GM18907 (cell line): ENCODE results near the gene SYTL1.
A peak's percentile ranks its signal among the peaks of the same experiment; 100 is the strongest.
"Not testable (repeated sequence)": the region's sequence is repeated elsewhere in the genome, so short reads cannot be mapped to it uniquely, and the experiment has no call there.

Source experiments
- ATAC-seq: cut with Tn5 transposase; IDR thresholded peaks from one replicate; pipeline ENCODE4 v1.9.1; 2021; ENCODE audit warnings: mild to moderate bottlenecking, moderate library complexity; ENCODE audit not compliant: unreplicated experiment

Gene SYTL1

DNA sequence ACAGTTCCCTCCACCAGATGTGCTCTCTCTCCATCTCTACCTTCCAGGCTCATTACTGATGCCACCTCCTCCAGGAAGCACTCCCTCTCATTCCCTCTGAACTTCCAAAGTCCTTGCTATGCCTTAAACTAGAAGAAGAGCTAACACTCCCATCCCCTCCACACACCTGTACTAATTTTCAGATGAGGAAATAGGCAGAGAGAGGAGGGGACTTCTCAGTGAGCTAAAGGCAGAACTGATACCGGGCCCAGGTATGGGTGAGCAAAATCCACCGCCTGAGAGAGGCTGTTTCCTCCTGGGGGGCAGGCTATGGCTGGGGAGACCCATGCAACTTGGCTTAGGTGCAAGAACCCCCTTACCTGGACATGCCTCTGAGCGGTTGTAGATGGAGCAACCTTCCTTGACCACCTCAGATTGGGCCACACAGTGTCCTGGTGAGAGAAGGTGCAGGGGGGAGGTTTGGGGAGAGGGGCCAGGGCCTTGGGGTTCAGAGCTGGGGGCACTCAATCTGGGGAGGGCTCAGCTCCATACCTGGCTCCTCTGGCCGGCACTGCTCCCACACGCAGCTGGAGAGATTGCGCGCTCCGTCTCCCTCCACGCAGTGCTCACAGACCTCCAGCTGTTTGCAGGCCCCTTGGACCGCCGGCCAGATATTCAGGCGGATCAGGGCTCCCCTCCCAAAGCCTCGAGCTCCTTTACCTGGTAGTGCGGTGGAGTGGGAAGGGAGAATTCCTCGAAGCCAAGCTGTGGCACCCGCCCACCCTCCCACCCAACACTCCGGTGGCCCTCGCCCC, 40.3 kb downstream of the SYTL1 start:
- no peak for ATAC-seq

DNA sequence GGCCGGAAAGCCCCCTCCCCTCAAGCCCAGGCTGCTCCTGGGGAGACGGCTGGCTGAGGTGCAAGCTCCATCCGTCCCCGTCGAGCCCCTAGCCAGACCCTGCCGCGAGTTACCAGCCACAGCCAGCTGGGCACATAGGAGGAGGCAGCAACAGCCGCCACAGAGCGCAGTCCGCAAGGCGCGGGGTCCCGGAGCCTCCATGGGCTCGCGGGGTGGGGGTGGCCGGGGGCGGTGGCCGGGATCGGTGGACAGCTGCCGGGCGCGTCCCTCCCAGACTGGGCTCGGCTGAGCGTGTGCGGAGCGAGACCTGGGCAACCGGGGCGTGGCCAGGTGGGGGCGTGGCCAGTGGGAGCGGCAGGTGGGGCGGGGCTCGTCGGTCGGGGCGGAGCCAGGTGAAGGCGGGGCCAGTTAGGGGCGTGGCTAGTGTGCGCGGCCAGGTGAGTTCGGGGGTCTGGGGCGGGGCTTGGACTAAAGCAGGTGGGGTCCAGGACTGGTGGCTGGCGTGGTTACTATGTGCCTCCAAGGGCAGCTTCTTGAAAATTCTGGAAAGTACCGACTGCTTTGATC, 41.3 kb downstream of the SYTL1 start, which contains the start of gene CD164L2:
TSS of gene CD164L2 (minus strand) at position 295 of the 567 bp plus-strand sequence. CDS start at position 201, 94 bp downstream.
- no peak for ATAC-seq

DNA sequence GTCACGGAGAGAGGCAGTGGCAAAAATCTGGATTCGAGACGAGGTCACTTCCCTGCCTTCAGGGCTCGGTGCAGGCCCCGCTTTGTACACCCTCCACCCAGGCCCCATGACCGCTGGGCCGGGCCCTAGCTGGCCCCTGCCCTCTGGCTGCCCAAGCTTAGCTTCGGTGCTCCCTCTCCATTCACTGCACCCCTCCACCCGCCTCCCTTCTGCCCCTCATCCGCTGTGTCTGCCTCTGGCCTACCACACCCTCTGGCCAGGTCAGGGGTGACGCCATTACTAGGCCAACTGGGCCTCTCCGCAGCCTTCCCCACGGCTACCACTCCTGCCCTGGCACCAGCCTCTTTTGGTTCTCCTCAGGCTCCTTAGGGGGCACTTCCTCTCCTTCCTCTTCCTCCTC, 41.8 kb downstream of the SYTL1 start:
- ATAC-seq = no peak

- not testable (repeated sequence) for ATAC-seq
Measured at GRCh38 chr1:27384797-27385196, 43.0 kb downstream of the SYTL1 start.

DNA sequence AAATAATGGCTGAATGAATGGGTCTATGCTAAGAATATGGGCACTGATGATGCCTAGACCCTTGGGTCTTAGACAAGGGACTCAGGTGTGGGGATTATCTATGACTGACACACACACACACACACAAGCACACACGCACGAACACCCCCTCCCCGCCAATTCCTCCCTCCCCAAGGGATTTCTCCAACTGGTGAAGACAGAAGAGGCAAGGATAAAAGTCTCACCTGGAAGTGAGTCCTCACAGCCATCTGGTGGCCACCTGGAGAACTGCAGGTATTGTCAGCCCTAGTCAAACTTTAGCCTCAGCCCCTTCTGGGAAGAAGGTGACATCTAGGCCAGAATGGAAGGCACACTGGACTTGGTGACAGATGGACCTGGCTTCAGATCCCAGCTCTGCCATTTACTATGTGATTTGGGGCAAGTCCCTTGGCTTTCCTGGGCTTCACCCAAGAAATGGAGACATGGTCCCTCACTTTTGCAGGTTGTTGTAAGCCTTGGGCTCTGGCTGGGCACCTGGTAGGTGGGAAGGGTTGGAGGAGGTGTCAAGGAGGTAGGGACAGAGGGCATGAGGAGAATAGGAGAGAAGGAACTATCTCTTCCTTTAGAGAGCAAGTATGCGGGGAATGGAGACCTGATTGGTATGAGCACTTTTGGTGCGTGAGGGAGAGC, 46.6 kb downstream of the SYTL1 start:
- ATAC-seq = no peak

GRCh38 chr1:27391511-27392095, 49.8 kb downstream of the SYTL1 start:
- no peak for ATAC-seq

DNA sequence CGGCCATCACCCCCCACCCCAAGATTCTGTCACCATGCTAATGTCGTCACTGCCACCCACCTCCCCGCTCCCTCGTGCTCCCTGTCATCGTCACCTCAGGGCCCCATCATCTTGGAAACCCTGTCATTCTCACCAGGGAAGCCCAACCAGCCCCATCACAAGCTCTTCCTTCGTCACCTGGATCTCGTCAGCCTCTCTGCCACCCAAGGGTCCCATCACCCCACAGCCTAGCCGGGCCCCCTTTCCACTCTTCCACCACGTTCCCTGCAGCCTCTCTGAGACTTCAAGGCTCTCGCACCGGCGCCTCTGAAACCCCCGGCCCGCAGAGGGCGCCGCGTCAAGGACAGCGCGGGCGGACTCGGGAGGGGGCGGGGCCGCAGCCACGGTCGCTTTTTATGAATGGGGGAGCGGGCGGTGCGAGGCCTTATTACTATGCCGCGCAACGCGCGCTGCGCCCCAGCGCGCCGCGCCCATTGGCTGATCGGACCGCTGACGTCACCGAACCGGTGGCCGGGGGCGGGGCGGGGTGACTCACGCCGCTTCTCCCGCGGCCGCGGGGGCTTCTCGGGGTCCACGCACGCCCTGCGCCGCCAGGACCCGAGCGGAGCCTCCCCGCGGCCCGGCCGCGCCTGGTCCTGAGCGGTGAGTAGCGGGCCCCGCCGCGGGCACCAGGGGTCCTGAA, 50.4 kb downstream of the SYTL1 start, which contains the start of gene GPR3:
TSS of gene GPR3 (plus strand) at position 527 of the 682 bp plus-strand sequence. CDS start 1,177 bp downstream, outside the sequence.
- peak; percentile 69 for ATAC-seq

DNA sequence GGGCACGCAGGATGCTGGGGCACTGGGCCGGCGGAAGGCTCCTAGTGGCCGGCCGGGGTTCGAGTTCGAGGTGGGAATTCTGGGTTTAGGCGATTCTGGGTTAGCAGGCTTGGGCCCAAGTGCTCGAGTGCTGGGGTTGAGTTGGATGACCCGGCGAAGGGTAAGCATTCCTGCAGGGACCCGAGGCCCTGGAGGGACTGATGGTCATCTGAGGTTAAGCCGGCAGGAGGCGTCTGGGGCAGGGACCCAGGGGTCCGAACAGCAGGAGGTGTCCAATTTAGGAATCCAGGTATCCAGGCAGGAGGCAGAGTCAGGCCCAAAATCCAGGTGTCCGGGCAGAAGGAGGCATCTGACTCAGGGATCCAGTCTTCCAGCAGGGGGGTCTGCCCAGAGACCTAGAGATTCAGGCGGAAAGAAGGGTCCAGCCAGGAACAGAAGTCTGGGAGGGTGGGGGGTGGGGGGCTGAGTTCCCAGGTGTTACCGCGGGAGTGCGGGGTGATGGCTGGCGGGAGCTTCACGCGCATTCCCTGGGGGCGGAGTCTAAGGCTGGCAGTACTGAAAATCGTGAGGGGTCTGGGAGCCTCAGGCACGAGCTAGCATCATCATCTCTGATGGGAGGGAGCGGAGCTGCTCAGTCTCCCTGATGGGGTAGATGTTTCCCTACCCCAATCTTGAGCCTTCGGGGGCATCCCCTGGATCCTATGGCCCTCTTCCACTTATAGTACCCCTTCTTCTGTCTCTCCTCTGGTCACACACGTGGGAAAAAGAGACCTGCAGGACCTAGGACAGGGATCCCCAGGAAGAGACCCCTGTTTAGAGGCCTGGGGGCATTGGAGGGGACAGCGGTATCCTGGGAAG, 51.2 kb downstream of the SYTL1 start:
- ATAC-seq = no peak

- ATAC-seq = no peak
Measured at GRCh38 chr1:27393641-27394281, 51.9 kb downstream of the SYTL1 start.

GRCh38 chr1:27394282-27394658, 52.4 kb downstream of the SYTL1 start:
- ATAC-seq = no peak

GRCh38 chr1:27394925-27395324, 53.1 kb downstream of the SYTL1 start:
- ATAC-seq = no peak

DNA sequence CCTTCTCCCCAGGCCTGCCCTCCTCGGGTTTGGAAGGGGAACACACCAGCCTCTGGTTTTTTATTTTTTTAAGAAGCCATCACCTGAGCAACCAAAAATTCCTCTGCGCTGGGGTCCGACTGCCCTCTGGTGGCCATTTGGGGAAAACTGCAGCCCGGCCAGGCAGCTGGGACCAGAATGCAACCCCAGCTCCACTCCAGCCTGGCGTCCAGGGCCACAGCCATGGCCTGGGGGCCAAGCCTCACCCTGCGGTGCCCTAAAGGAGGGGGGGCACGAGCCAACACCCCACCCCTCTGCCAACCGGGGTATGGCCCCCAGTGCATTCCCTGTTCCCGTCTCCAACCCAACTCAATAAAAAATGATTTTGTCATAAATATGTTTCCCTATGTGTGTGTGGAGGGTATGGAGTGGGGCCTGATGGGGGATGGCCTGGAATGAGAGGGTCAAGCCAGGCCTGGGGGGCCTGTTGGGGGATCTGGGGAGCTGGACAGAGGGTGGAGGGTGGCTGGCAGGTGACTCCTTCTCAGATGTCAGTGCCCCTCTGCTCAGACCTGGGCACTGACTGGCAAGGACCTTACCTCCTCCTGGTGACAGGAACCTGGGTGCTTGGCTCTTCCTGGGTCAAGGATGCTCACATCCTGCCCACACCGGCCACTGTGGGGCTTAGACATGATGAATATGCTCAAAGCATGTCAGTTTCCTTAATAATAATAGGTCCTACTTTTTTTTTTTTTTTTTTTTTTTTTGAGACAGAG, 53.8 kb downstream of the SYTL1 start:
- no peak for ATAC-seq

- ATAC-seq = no peak
Measured at GRCh38 chr1:27397110-27397509, 55.3 kb downstream of the SYTL1 start.

DNA sequence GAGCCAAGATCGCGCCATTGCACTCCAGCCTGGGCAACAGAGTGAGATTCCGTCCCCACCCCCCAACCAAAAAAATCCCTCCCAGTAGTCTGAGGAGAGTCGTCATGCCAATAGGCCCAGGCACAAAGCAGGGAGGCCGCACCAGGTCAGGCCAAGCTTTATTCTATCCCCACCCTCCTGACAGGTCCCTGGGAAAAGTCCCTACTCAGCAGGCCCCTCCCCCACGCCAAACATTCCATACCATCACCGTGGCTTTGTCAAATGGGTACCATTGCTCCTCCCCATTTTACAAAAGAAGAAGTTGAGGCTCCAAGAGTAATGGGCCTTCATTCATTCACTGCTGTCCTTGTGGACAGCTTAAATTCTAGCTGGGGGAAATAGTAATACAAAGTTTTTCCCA, 55.9 kb downstream of the SYTL1 start:
- ATAC-seq = no peak

DNA sequence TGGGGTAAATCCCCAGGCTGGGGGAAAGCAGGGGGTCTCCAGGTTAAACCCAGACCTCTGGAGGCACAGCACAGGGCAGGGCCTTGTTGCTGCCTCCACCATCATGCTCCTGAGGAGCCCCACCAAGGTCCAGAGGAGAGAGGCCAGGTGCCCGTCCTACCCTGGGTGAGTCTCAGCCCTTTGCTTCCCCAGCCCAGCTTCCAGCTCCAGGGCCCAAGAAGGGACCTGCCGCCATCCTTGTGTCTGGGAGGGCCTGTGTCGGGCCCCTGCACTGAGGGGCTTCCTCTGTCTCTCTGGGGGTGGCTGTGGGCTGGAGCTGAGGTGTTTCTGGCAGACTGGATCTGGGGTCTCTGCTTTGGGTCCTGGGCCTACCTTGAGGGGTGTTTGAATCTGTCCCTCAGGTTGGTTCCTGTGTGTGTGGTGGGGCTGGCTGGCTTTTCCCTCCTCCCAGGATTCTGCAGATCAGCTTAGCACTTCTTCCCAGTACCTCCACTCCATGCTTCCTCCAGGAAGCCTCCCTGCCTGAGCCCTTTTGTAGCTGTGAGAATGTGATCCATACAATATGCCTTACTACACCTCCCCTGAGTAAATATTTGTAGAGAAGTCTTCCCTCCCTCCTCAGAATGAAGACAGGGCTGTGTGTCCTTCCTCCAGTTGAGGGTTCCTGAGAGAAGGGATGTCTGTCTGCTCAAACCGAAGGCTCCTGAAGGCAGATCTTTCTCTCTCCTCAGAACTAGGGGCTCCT, 56.8 kb downstream of the SYTL1 start:
- no peak for ATAC-seq

DNA sequence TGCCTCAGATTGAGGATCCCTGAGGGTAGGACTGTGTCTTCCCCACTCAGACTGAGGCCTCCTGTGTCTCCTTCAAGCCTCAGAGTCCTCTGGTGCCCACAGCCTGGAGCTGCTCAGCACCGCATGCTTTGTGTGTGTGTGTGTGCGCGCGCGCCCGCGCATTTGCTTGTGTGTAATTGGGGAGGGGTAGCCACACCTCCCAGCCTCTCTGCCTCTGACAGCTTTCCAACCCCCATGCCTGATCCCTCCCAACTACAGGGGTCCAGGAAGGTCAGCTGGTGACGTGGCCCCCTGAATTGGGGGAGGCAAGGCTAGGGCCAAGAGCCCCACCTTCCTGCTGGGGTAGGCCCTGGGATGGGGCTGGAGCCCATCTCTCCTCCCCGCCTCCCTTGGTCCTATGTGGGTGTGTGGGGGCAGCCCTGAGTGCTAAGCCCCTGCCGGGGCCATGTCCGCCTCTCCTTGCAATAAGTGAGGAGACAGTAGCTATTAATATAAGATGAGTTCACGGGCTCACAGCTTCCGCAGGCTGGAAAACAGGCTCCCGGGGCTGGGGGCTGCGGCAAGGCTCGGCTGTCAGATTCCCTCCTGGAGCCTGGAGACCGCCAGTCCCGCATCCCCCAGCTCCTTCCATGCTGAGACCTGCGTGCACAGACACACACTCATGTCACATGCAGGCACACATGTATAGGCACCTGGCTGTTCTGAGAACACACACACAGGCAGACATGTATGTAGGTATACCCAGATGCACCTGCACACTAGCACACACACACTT, 57.6 kb downstream of the SYTL1 start:
- ATAC-seq = no peak
